Endothelial cell of umbilical vein (primary cell): ENCODE data around the gene PHKA2. TPM values are rescaled to one million over a fixed set of nuclear protein-coding genes. Genes with fewer than 3 reads are reported as not detected.

Experiments
- BruUV-seq: library from RNA; stranded (reverse); fragments of 400-500 nt; replicated peaks from 2 replicates; lab custom pipeline; 2021; lab: Mats Ljungman, UMichigan
- CTCF ChIA-PET: fragments of 300-600, 350-600 bp; sonication (Branson Sonifier 250); formaldehyde crosslinking; loops from one replicate; lab custom pipeline; 2021; ENCODE audit warnings: antibody characterized with exemption, inconsistent platforms; lab: Charles Lee
- POLR2A ChIA-PET: fragments of 300-600, 350-600 bp; sonication (Branson Sonifier 250); formaldehyde crosslinking; loops from one replicate; lab custom pipeline; 2021; ENCODE audit warnings: antibody characterized with exemption, inconsistent platforms; lab: Charles Lee
- DNase-seq: peaks from one replicate; pipeline ENCODE4 v3.0.0-alpha.2; 2011; ENCODE audit warnings: low read depth, low spot score
- FAIRE-seq: peaks from 2 replicates; lab custom pipeline; 2011; peaks lifted over from hg19 to GRCh38; lab: Jason Lieb, UNC
- H2AFZ ChIP-seq: 2 replicates; pipeline ENCODE4 v1.6.0; 2012; ENCODE audit warnings: low read depth, low read length, control low read depth, inconsistent platforms
- H3K27ac ChIP-seq: 2 replicates; pipeline ENCODE4 v1.5.1; 2011; ENCODE audit warnings: low read depth, mild to moderate bottlenecking, control low read depth, low read length, moderate library complexity; ENCODE audit not compliant: insufficient read depth
- H3K27me3 ChIP-seq, 2 experiments: 2 replicates each; pipeline versions ENCODE4 v1.6.0 to v1.6.1; 2011; ENCODE audit warnings: low read length in 2 of 2, mixed read lengths in 1 of 2; ENCODE audit not compliant: control insufficient read depth in 2 of 2, insufficient read depth in 2 of 2
- H3K36me3 ChIP-seq, 2 experiments: 2 replicates in 1 of 2; 3 replicates in 1 of 2; pipeline ENCODE4 v1.5.1; 2011; ENCODE audit warnings: low read length in 2 of 2, mild to moderate bottlenecking in 1 of 2, moderate library complexity in 1 of 2; ENCODE audit not compliant: control insufficient read depth in 2 of 2, insufficient read depth in 2 of 2; ENCODE audit errors: extremely low read depth in 1 of 2
- H3K4me1 ChIP-seq: 3 replicates; pipeline ENCODE4 v1.5.1; 2011; ENCODE audit warnings: mild to moderate bottlenecking, low read length; ENCODE audit not compliant: control insufficient read depth, insufficient read depth; ENCODE audit errors: extremely low read depth
- H3K4me2 ChIP-seq: 2 replicates; pipeline ENCODE4 v1.6.1; 2011; ENCODE audit warnings: low read length, control low read depth, mixed read lengths; ENCODE audit not compliant: insufficient read depth
- H3K4me3 ChIP-seq, 3 experiments: fragments of 200-600 bp in 1 of 3; sonication (generic), shearing (Covaris generic) in 1 of 3; replicated peaks in 1 of 3; 2 replicates each; pipeline ENCODE4 v1.5.1; 2011 to 2016; ENCODE audit warnings: control low read depth in 3 of 3, low read length in 3 of 3, mild to moderate bottlenecking in 2 of 3, inconsistent platforms in 1 of 3, low read depth in 1 of 3, moderate library complexity in 1 of 3; ENCODE audit not compliant: insufficient read depth in 1 of 3
- H3K79me2 ChIP-seq: 2 replicates; pipeline ENCODE4 v1.6.0; 2012; ENCODE audit warnings: low read length, inconsistent platforms; ENCODE audit not compliant: control insufficient read depth, insufficient read depth
- H3K9ac ChIP-seq: replicated peaks from 2 replicates; pipeline ENCODE3; 2011; ENCODE audit warnings: low read length, control low read depth; ENCODE audit not compliant: insufficient read depth; ENCODE audit errors: extremely low read depth
- H3K9me1 ChIP-seq: replicated peaks from 3 replicates; pipeline ENCODE4 v1.6.0; 2011; ENCODE audit warnings: mild to moderate bottlenecking, low read length; ENCODE audit not compliant: control insufficient read depth, insufficient read depth; ENCODE audit errors: extremely low read depth
- H3K9me3 ChIP-seq: replicated peaks from 2 replicates; pipeline ENCODE4 v1.5.1; 2012; ENCODE audit warnings: low read length, inconsistent platforms; ENCODE audit not compliant: control insufficient read depth, insufficient read depth
- H4K20me1 ChIP-seq: replicated peaks from 2 replicates; pipeline ENCODE3; 2011; ENCODE audit warnings: mild to moderate bottlenecking, low read length; ENCODE audit not compliant: control insufficient read depth, insufficient read depth; ENCODE audit errors: extremely low read depth
- CTCF ChIP-seq, 2 donors: IDR thresholded peaks; 1 replicate in 1 of 2; 2 replicates in 1 of 2; pipeline ENCODE4 v1.5.1; 2011; ENCODE audit warnings: low read length in 2 of 2, mild to moderate bottlenecking in 2 of 2, moderate library complexity in 2 of 2, control low read depth in 1 of 2, inconsistent platforms in 1 of 2, low read depth in 1 of 2; ENCODE audit not compliant: insufficient read depth in 1 of 2; ENCODE audit errors: extremely low read depth in 1 of 2
- EZH2 ChIP-seq: IDR thresholded peaks from 2 replicates; pipeline ENCODE4 v1.6.1; 2012; ENCODE audit warnings: borderline replicate concordance, low read depth, mild to moderate bottlenecking, moderate library complexity, low read length, inconsistent platforms; ENCODE audit not compliant: severe bottlenecking
- FOS ChIP-seq: IDR thresholded peaks from 2 replicates; pipeline ENCODE4 v1.6.1; 2011; ENCODE audit warnings: mild to moderate bottlenecking, low read length, moderate library complexity, borderline replicate concordance; ENCODE audit not compliant: insufficient read depth
- GATA2 ChIP-seq: IDR thresholded peaks from 2 replicates; pipeline ENCODE4 v1.7.0; 2011; ENCODE audit warnings: low read depth, mild to moderate bottlenecking, moderate library complexity, mixed read lengths, low read length; ENCODE audit not compliant: insufficient read length, insufficient read depth
- JUN ChIP-seq: IDR thresholded peaks from 2 replicates; pipeline ENCODE4 v1.6.1; 2011; ENCODE audit warnings: borderline replicate concordance, low read depth; ENCODE audit not compliant: insufficient read length, insufficient read depth
- MAX ChIP-seq: IDR thresholded peaks from 2 replicates; pipeline ENCODE4 v1.6.1; 2011; ENCODE audit not compliant: insufficient read depth, insufficient read length
- MYC ChIP-seq: IDR thresholded peaks from one replicate; pipeline ENCODE4 v1.6.1; 2011; ENCODE audit warnings: mild to moderate bottlenecking, low read depth, low read length
- POLR2A ChIP-seq: IDR thresholded peaks from 2 replicates; pipeline ENCODE4 v1.6.1; 2012; ENCODE audit warnings: low read depth, mild to moderate bottlenecking, control low read depth, low read length
- POLR2AphosphoS5 ChIP-seq: IDR thresholded peaks from 2 replicates; pipeline ENCODE4 v1.6.1; 2012; ENCODE audit warnings: low read depth, mild to moderate bottlenecking, control low read depth, low read length, moderate library complexity; ENCODE audit not compliant: insufficient read depth
- dilution Hi-C: fragments of 300-500 bp; cut with MboI; formaldehyde crosslinking; loops from one replicate; pipeline ENCODE4 v1.15.0; 2019; ENCODE audit warnings: low sequenced_read_pairs; ENCODE audit not compliant: extremely low pct_ligation_motif_present
- intact Hi-C: fragments of 100-400 bp; cut with micrococcal nuclease; formaldehyde crosslinking; loops from one replicate; pipeline ENCODE4 v1.10.0; 2022
- polyA plus RNA-seq, 4 experiments: library from polyadenylated mRNA; depleted of rRNA in 3 of 4; stranded (reverse) in 3 of 4; unstranded in 1 of 4; fragments of >200 nt; gene quantifications; 2 replicates each; pipeline versions ENCODE4 v1.2.1 to v1.2.3, GENCODE V29; 2011 to 2012; ENCODE audit warnings: missing spikeins in 1 of 4
- total RNA-seq: library from RNA; stranded (reverse); gene quantifications from 2 replicates; pipeline ENCODE4 v1.2.3, GENCODE V29; 2021

Gene PHKA2
- total and polyA plus RNA-seq, 2 donors (not counting 3 experiments of a cell fraction or from before 2014, with no cell fraction given) = 16.7 to 17.1 TPM

- H3K27ac ChIP-seq = no peak overlapping the region
- H3K4me2 ChIP-seq = no peak overlapping the region
- H3K9me3 ChIP-seq = no peaks in the 10 kb centered on the region
- no TSS peak for BruUV-seq
- H3K27me3 ChIP-seq = no peaks in the 10 kb centered on the region
- DNase-seq (no peak), FAIRE-seq (no peak)
- no peak overlapping the region for H3K4me3 ChIP-seq
- dilution Hi-C loops = no loop called here
- H3K9me1 ChIP-seq = no peaks in the 10 kb centered on the region
- H3K36me3 ChIP-seq = no peaks in the 10 kb centered on the region
- H3K9ac ChIP-seq = no peak overlapping the region
- no peak overlapping the region for H2AFZ ChIP-seq
- intact Hi-C loops = no loop called here
- no peaks in the 10 kb centered on the region for H3K4me1 ChIP-seq
- CTCF ChIA-PET = interaction anchor here (1.4 kb wide), 1 partner anchor 9 kb away, joined by 3 read pairs; no protein-coding TSS in a partner anchor
- no peaks in the 10 kb centered on the region for H3K79me2 ChIP-seq
- no peaks in the 10 kb centered on the region for H4K20me1 ChIP-seq
- TF ChIP-seq MYC = no peak
- no peak for TF ChIP-seq GATA2
- TF ChIP-seq POLR2AphosphoS5 = no peak
- POLR2A ChIA-PET = no interaction called here
These were observed 46.9 kb upstream of the PHKA2 start for GRCh38 chrX:19030805-19031204.

GRCh38 chrX:19028560-19028959 lies 44.6 kb upstream of the PHKA2 start:
- no peak overlapping the region for H3K4me3 ChIP-seq
- H3K4me1 ChIP-seq = no peaks in the 10 kb centered on the region
- H3K27ac ChIP-seq = no peak overlapping the region
- no peaks in the 10 kb centered on the region for H4K20me1 ChIP-seq
- DNase-seq (no peak), FAIRE-seq (no peak)
- no peaks in the 10 kb centered on the region for H3K36me3 ChIP-seq
- intact Hi-C loops (no loop called here), dilution Hi-C loops (no loop called here)
- POLR2A ChIA-PET = no interaction called here
- H3K27me3 ChIP-seq = no peaks in the 10 kb centered on the region
- no peak for TF ChIP-seq POLR2AphosphoS5
- no peak for TF ChIP-seq POLR2A
- no peak for TF ChIP-seq MAX
- no peak for TF ChIP-seq JUN
- TF ChIP-seq GATA2 = no peak
- no peak for TF ChIP-seq EZH2
- TF ChIP-seq FOS = no peak
- no peak for TF ChIP-seq MYC
- no peak for TF ChIP-seq CTCF (IDR thresholded peaks at IDR 0.05; ENCODE audit: extremely low read depth in 1 of 2, insufficient read depth in 1 of 2, low read depth in 1 of 2, low read length in 2 of 2)
- H2AFZ ChIP-seq = no peak overlapping the region
- no peaks in the 10 kb centered on the region for H3K9me3 ChIP-seq
- no peak overlapping the region for H3K9ac ChIP-seq
- H3K9me1 ChIP-seq = no peaks in the 10 kb centered on the region
- no peaks in the 10 kb centered on the region for H3K79me2 ChIP-seq
- BruUV-seq = no TSS peak
- CTCF ChIA-PET = interaction anchor here (1.0 kb wide), 1 partner anchor 12 kb away, joined by 5 read pairs; no protein-coding TSS in a partner anchor
- H3K4me2 ChIP-seq = no peak overlapping the region
